ENCODE data around the gene DLEC1. TPM values are rescaled to one million over a fixed set of nuclear protein-coding genes. Genes with fewer than 3 reads are reported as not detected.

Gene DLEC1
- total and polyA plus RNA-seq, 2 of the 4 experiments (the other 2 are of a cell fraction), result 0.03 TPM; not detected in 1

DNA sequence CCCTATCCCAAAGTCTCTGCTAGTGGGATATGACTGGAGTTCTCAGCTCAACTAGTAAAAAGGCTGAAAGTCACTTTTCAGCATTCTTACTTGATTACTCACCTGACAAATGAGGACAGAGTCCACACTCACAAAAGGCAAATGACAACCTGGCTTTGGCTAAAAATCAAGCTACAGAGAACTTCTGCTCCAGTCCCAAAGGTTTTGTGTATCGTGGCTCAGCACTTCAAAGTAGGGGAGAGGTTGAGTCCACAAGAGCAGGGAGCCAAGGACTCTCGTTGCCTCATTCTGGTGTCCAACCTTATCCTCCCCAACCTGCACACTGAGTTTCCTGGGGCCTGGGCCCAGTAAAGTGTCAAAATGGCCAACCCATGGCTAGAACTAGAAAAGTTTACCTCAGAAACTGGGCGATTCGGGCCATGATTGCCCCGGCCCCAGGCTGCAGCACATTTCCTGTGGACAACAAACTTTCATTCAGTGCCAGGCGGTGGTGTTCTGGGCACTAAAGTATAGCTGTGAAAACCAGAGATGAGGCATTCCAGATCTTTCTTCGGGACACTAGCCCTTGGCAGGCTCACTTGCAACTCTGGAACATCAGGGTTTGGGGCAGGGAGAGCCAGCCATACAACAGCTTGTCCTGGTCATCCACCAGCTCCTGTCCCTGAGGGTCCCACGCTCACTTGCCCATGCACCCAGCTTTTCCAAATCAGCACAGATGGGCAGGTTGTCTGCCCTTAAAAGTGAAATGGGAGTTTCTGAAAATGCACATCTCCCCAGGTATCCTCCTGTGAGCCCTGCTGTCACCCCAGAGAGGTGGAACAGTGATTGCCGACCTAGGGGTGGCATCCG is 94.8 kb downstream of the DLEC1 start:
- Histone ChIP-seq H2BK15ac (ENCODE audit: low read depth, low read length) (no peak overlapping the region), H2AK9ac (replicated peaks; ENCODE audit: low read depth, low read length, poor library complexity) (no peak overlapping the region), H2AFZ (replicated peaks; ENCODE audit: low read length, poor library complexity) (no peak overlapping the region), H3K9me1 (ENCODE audit: insufficient read depth, low read length) (peaks cover 7% of the 10 kb centered on the region), H3K4me1 (ENCODE audit: control insufficient read depth, insufficient read depth, low read length) (peaks cover 7% of the 10 kb centered on the region), H3K27me3 (ENCODE audit: control insufficient read depth, insufficient read depth, low read length) (no peaks in the 10 kb centered on the region), H3K23ac (ENCODE audit: low read depth, low read length) (no peak overlapping the region), H2BK5ac (ENCODE audit: low read depth, low read length, poor library complexity, severe bottlenecking) (no peak overlapping the region), H3K36me3 (ENCODE audit: control insufficient read depth, insufficient read depth, low read length) (peaks cover 45% of the 10 kb centered on the region), H4K20me1 (ENCODE audit: insufficient read depth, low read length) (0 out of 2 replicates have a peak, but pooled peaks cover 5% of the 10 kb centered on the region), H3K9ac (ENCODE audit: low read depth, low read length) (no peak overlapping the region), H2BK20ac (ENCODE audit: low read depth, low read length) (no peak overlapping the region), H4K5ac (ENCODE audit: low read depth, low read length) (no peak overlapping the region), H3K4me3 (ENCODE audit: insufficient read depth, low read depth, low read length) (no peak overlapping the region), H3K79me1 (ENCODE audit: low read depth in 1 of 2, low read length in 2 of 2) (peaks cover 18 to 66% of the 10 kb centered on the region in 2 experiments), H3K4me2 (ENCODE audit: low read depth, low read length) (no peak overlapping the region), H4K91ac (ENCODE audit: insufficient read depth, low read depth, low read length) (no peak overlapping the region), H3K27ac (ENCODE audit: insufficient read depth, low read length) (no peak overlapping the region), H3K4ac (ENCODE audit: low read depth, low read length) (no peak overlapping the region), H4K8ac (ENCODE audit: low read depth in 2 of 2, low read length in 2 of 2) (no peak overlapping the region), H3K56ac (ENCODE audit: extremely low read depth, insufficient read depth, low read length) (no peak overlapping the region; the same call in 1 of the 2 replicates), H3K9me3 (ENCODE audit: control insufficient read depth, insufficient read depth, low read length) (no peaks in the 10 kb centered on the region), H2AK5ac (ENCODE audit: low read depth, low read length) (no peak overlapping the region), H3K14ac (replicated peaks; ENCODE audit: low read depth, low read length) (no peak overlapping the region), H2BK120ac (ENCODE audit: low read depth, low read length) (no peak overlapping the region), H3K18ac (ENCODE audit: low read depth, low read length) (no peak overlapping the region)
- ATAC-seq (ENCODE audit: low read depth) (no peak), DNase-seq (no peak)
- TF ChIP-seq FOS (IDR thresholded peaks at IDR 0.05; ENCODE audit: low read depth, low read length) (no peak), MAZ (IDR thresholded peaks at IDR 0.05; ENCODE audit: borderline replicate concordance, low read depth, low read length) (no peak), CEBPB (IDR thresholded peaks at IDR 0.05; ENCODE audit: low read depth, low read length) (no peak), MAFK (IDR thresholded peaks at IDR 0.05; ENCODE audit: low read depth, low read length) (no peak), RFX5 (IDR thresholded peaks at IDR 0.05; ENCODE audit: low read depth, low read length) (no peak), POLR2A (IDR thresholded peaks at IDR 0.05; ENCODE audit: low read depth, low read length) (no peak), BHLHE40 (IDR thresholded peaks at IDR 0.05; ENCODE audit: low read depth, low read length) (no peak), RCOR1 (IDR thresholded peaks at IDR 0.05; ENCODE audit: insufficient replicate concordance, low read length) (no peak), CHD1 (IDR thresholded peaks at IDR 0.05; ENCODE audit: low read depth, low read length) (no peak), MXI1 (IDR thresholded peaks at IDR 0.05; ENCODE audit: borderline replicate concordance, low read depth, low read length) (no peak), SMC3 (IDR thresholded peaks at IDR 0.05; ENCODE audit: low read depth, low read length) (no peak), RAD21 (IDR thresholded peaks at IDR 0.05; ENCODE audit: low read length) (no peak)
- TF ChIP-seq, protein P1, sequence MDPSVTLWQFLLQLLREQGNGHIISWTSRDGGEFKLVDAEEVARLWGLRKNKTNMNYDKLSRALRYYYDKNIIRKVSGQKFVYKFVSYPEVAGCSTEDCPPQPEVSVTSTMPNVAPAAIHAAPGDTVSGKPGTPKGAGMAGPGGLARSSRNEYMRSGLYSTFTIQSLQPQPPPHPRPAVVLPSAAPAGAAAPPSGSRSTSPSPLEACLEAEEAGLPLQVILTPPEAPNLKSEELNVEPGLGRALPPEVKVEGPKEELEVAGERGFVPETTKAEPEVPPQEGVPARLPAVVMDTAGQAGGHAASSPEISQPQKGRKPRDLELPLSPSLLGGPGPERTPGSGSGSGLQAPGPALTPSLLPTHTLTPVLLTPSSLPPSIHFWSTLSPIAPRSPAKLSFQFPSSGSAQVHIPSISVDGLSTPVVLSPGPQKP (IDR thresholded peaks at IDR 0.05; ENCODE audit: borderline replicate concordance, low read depth, low read length), result no peak
- TF ChIP-seq, protein P2, sequence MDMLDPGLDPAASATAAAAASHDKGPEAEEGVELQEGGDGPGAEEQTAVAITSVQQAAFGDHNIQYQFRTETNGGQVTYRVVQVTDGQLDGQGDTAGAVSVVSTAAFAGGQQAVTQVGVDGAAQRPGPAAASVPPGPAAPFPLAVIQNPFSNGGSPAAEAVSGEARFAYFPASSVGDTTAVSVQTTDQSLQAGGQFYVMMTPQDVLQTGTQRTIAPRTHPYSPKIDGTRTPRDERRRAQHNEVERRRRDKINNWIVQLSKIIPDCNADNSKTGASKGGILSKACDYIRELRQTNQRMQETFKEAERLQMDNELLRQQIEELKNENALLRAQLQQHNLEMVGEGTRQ (IDR thresholded peaks at IDR 0.05; ENCODE audit: low read depth, low read length), result no peak
- TF ChIP-seq, protein P3, sequence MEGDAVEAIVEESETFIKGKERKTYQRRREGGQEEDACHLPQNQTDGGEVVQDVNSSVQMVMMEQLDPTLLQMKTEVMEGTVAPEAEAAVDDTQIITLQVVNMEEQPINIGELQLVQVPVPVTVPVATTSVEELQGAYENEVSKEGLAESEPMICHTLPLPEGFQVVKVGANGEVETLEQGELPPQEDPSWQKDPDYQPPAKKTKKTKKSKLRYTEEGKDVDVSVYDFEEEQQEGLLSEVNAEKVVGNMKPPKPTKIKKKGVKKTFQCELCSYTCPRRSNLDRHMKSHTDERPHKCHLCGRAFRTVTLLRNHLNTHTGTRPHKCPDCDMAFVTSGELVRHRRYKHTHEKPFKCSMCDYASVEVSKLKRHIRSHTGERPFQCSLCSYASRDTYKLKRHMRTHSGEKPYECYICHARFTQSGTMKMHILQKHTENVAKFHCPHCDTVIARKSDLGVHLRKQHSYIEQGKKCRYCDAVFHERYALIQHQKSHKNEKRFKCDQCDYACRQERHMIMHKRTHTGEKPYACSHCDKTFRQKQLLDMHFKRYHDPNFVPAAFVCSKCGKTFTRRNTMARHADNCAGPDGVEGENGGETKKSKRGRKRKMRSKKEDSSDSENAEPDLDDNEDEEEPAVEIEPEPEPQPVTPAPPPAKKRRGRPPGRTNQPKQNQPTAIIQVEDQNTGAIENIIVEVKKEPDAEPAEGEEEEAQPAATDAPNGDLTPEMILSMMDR (conservative IDR thresholded peaks at IDR 0.05; ENCODE audit: low read depth, low read length), result no peak
- CTCF ChIA-PET, result no interaction called here
- in situ Hi-C loops (cut with MboI; ENCODE audit: low sequenced_read_pairs), result loop anchor here (10.0 kb wide), 1 partner anchor 351 kb away; no protein-coding TSS in a partner anchor
- POLR2A ChIA-PET (ENCODE audit: unreplicated experiment), result no interaction called here
- intact Hi-C loops (cut with micrococcal nuclease), result no loop called here
- no TSS peak for BruUV-seq (replicated peaks)
- dilution Hi-C loops (cut with HindIII; ENCODE audit: low sequenced_read_pairs, unreplicated experiment), result no loop called here
- WGBS, 2 experiments (ENCODE audit: extremely low coverage in 2 of 2, insufficient read length in 1 of 2), result 92% methylated on average over 2 of the region's 10 CpGs; no CpG with 5 or more reads in 1 of the 2 experiments
